ENCODE data around the gene KIF4A.
"Not testable (repeated sequence)": the region's sequence is repeated elsewhere in the genome, so short reads cannot be mapped to it uniquely, and the experiment has no call there.

KIF4A gene

GRCh38 chrX:70289793-70290770, at the start of gene KIF4A, which contains the start of gene PDZD11:
Gene KIF4A (plus strand): TSS chrX:70290104. CDS start chrX:70290459, 355 bp downstream.
Gene PDZD11 (minus strand): TSS chrX:70289927. CDS start chrX:70289341, 586 bp downstream.
- H3K4me3 ChIP-seq (ENCODE audit: low read depth, low read length), result peak within 1 kb of the TSS; percentile 56
- H3K9me3 ChIP-seq (ENCODE audit: control insufficient read depth, low read length), result no peaks in the 10 kb centered on the region
- H3K79me2 ChIP-seq, result no peaks in the 10 kb centered on the region
- H3K4me1 ChIP-seq, result no peaks in the 10 kb centered on the region
- H2AFZ ChIP-seq, result peak within 1 kb of the TSS; percentile 53
- no peak for TF ChIP-seq CTCF (IDR thresholded peaks at IDR 0.05)
- no peak within 1 kb of the TSS for H3K9ac ChIP-seq
- H3K36me3 ChIP-seq (ENCODE audit: control insufficient read depth, insufficient read depth, low read length), result no peaks in the 10 kb centered on the region
- H3K4me2 ChIP-seq (ENCODE audit: low read length), result peak within 1 kb of the TSS; percentile 76
- H3K27ac ChIP-seq, result peak within 1 kb of the TSS; percentile 33
- no peaks in the 10 kb centered on the region for H3K27me3 ChIP-seq (ENCODE audit: control insufficient read depth, insufficient read depth, low read length)

- no peak overlapping the region for H3K9ac ChIP-seq
- H3K4me3 ChIP-seq (ENCODE audit: low read depth, low read length), result no peak overlapping the region
- H3K9me3 ChIP-seq (ENCODE audit: control insufficient read depth, low read length), result no peaks in the 10 kb centered on the region
- H3K27me3 ChIP-seq (ENCODE audit: control insufficient read depth, insufficient read depth, low read length), result no peaks in the 10 kb centered on the region
- no peak overlapping the region for H2AFZ ChIP-seq
- TF ChIP-seq CTCF (IDR thresholded peaks at IDR 0.05), result no peak
- H3K4me1 ChIP-seq, result no peaks in the 10 kb centered on the region
- H3K27ac ChIP-seq, result no peak overlapping the region
- H3K4me2 ChIP-seq (ENCODE audit: low read length), result no peak overlapping the region
- H3K36me3 ChIP-seq (ENCODE audit: control insufficient read depth, insufficient read depth, low read length), result no peaks in the 10 kb centered on the region
- no peaks in the 10 kb centered on the region for H3K79me2 ChIP-seq
Observed at GRCh38 chrX:70240751-70241150, 49.2 kb upstream of the KIF4A start.

- Histone ChIP-seq H3K4me1 (no peaks in the 10 kb centered on the region), H3K4me2 (ENCODE audit: low read length) (no peak overlapping the region), H3K36me3 (ENCODE audit: control insufficient read depth, insufficient read depth, low read length) (no peaks in the 10 kb centered on the region), H3K9ac (no peak overlapping the region), H3K27me3 (ENCODE audit: control insufficient read depth, insufficient read depth, low read length) (no peaks in the 10 kb centered on the region), H3K9me3 (ENCODE audit: control insufficient read depth, low read length) (no peaks in the 10 kb centered on the region), H2AFZ (no peak overlapping the region), H3K79me2 (no peaks in the 10 kb centered on the region), H3K4me3 (ENCODE audit: low read depth, low read length) (no peak overlapping the region), H3K27ac (no peak overlapping the region)
- TF ChIP-seq CTCF (IDR thresholded peaks at IDR 0.05), result no peak
Observed at GRCh38 chrX:70241501-70241900, 48.4 kb upstream of the KIF4A start.

- not testable (repeated sequence) for H3K79me2 ChIP-seq; H3K9ac ChIP-seq; H3K9me3 ChIP-seq (ENCODE audit: control insufficient read depth, low read length); H3K27me3 ChIP-seq (ENCODE audit: control insufficient read depth, insufficient read depth, low read length); H3K4me1 ChIP-seq; H3K27ac ChIP-seq; H3K4me3 ChIP-seq (ENCODE audit: low read depth, low read length); H3K4me2 ChIP-seq (ENCODE audit: low read length); H3K36me3 ChIP-seq (ENCODE audit: control insufficient read depth, insufficient read depth, low read length); H2AFZ ChIP-seq
Observed at GRCh38 chrX:70243601-70244000, 46.3 kb upstream of the KIF4A start.

- no peak for TF ChIP-seq CTCF (IDR thresholded peaks at IDR 0.05)
- Histone ChIP-seq H3K36me3 (ENCODE audit: control insufficient read depth, insufficient read depth, low read length) (no peaks in the 10 kb centered on the region), H3K4me3 (ENCODE audit: low read depth, low read length) (no peak overlapping the region), H3K9ac (no peak overlapping the region), H3K27ac (no peak overlapping the region), H3K79me2 (no peaks in the 10 kb centered on the region), H3K9me3 (ENCODE audit: control insufficient read depth, low read length) (no peaks in the 10 kb centered on the region), H3K4me1 (no peaks in the 10 kb centered on the region), H3K4me2 (ENCODE audit: low read length) (no peak overlapping the region), H3K27me3 (ENCODE audit: control insufficient read depth, insufficient read depth, low read length) (no peaks in the 10 kb centered on the region), H2AFZ (no peak overlapping the region)
Observed at GRCh38 chrX:70244881-70245280, 45.0 kb upstream of the KIF4A start.
